Adrenal gland (tissue), 12 donors: ENCODE data around the gene EYS. TPM values are rescaled to one million over a fixed set of nuclear protein-coding genes. Genes with fewer than 3 reads are reported as not detected.

ENCODE experiments used
- DNase-seq, 7 donors: peaks; one replicate each; pipeline ENCODE4 v3.0.0-alpha.2; 2019 to 2020
- H3K27ac ChIP-seq, 5 donors: fragments of 200-600 bp; sonication (generic) in 4 of 5; 1 replicate in 3 of 5; 2 replicates in 2 of 5; pipeline versions ENCODE4 v1.5.1 to v1.8.0; 2016 to 2020; ENCODE audit warnings: mild to moderate bottlenecking in 1 of 5
- H3K27me3 ChIP-seq: fragments of 200-600 bp; 2 replicates; pipeline ENCODE4 v1.8.0; 2021
- H3K36me3 ChIP-seq, 2 donors: fragments of 200-600 bp; replicated peaks in 1 of 2; 1 replicate in 1 of 2; 2 replicates in 1 of 2; pipeline versions ENCODE4 v1.5.1 to v1.8.0; 2018 to 2022
- H3K4me1 ChIP-seq, 2 donors: fragments of 200-600 bp; replicated peaks in 1 of 2; 1 replicate in 1 of 2; 2 replicates in 1 of 2; pipeline versions ENCODE4 v1.5.1 to v1.8.0; 2018 to 2021
- H3K4me3 ChIP-seq, 4 donors: fragments of 200-600 bp; sonication (generic) in 3 of 4; one replicate each; pipeline ENCODE4 v1.5.1; 2016 to 2018
- H3K9me3 ChIP-seq, 3 donors: fragments of 200-600 bp; sonication (generic) in 1 of 3; replicated peaks in 1 of 3; 1 replicate in 2 of 3; 2 replicates in 1 of 3; pipeline versions ENCODE4 v1.5.1 to v1.8.0; 2016 to 2021
- POLR2A ChIP-seq, 2 donors: fragments of 450-650 bp; IDR thresholded peaks; one replicate each; pipeline ENCODE4 v1.6.1; 2017; ENCODE audit warnings: antibody characterized with exemption in 2 of 2, mild to moderate bottlenecking in 2 of 2, moderate library complexity in 1 of 2
- WGBS, 4 donors: extraction: QIAGEN DNeasy Blood & Tissue Kit in 2 of 4; methylation state at CpG; one replicate each; pipeline versions ENCODE4 v1.1.5 to v1.1.7; 2013 to 2017; 5-methylcytosine and 5-hydroxymethylcytosine counted together
- intact Hi-C, 2 donors: fragments of 100-400 bp; cut with DNase I; formaldehyde crosslinking; loops; one replicate each; pipeline versions ENCODE4 v1.14.1 to v1.15.0; 2022 to 2023
- polyA plus RNA-seq, 3 donors: library from polyadenylated mRNA; stranded (reverse); fragments of 200-250 nt in 2 of 3; fragments of 350-450 nt in 1 of 3; fragmentation: Illumina TruSeq in 1 of 3; extraction: RNeasy Lipid Tissue Mini Kit (QIAGEN cat#74804) in 1 of 3; gene quantifications; one replicate each; pipeline ENCODE4 v1.2.3, GENCODE V29; 2013 to 2014
- total RNA-seq, 9 donors: library from RNA; depleted of rRNA in 4 of 9; stranded (reverse); fragments of >200 nt in 4 of 9; fragments of 120-200 nt in 1 of 9; fragmentation: NEBNext Ultra II Directional in 1 of 9; extraction: Animal tissue kit (Norgen Biotek cat#: 25700) in 1 of 9; gene quantifications; one replicate each; pipeline versions ENCODE4 v1.1.0 to v1.2.4, GENCODE V29; 2013 to 2023
- TF ChIP-seq, protein P1 (sequence below), 6 experiments: fragments of 450-650 bp in 4 of 6; fragments of 200-600 bp in 2 of 6; sonication (generic) in 1 of 6; IDR thresholded peaks; 1 replicate in 5 of 6; 2 replicates in 1 of 6; pipeline versions ENCODE4 v1.5.1 to v1.8.0; 2016 to 2021; ENCODE audit warnings: antibody characterized with exemption in 6 of 6, mild to moderate bottlenecking in 2 of 6, moderate library complexity in 1 of 6
- donor health status: healthy with polysubstance abuse.
- donor health status: Bipolar disorder and iron deficiency.
- donor health status: DM: yes; HTN: yes; CAD: no.
- donor health status: DM: no; HTN: no; CAD: no.
- donor health status: DM: no; HTN: no; CAD: no.
- donor health status: DM: yes; HTN: yes; CAD: no.

EYS gene
- total and polyA plus RNA-seq, 12 donors: 0.03 to 3.1 (median 0.18) TPM; not detected in 7

- Histone ChIP-seq H3K4me1 (no peaks in the 10 kb centered on the region), H3K27ac (no peak overlapping the region), H3K4me3 (no peak overlapping the region), H3K27me3 (no peaks in the 10 kb centered on the region), H3K9me3 (no peaks in the 10 kb centered on the region), H3K36me3 (no peaks in the 10 kb centered on the region)
- no peak for DNase-seq
- TF ChIP-seq POLR2A (IDR thresholded peaks at IDR 0.05): no peak
- TF ChIP-seq, protein P1, sequence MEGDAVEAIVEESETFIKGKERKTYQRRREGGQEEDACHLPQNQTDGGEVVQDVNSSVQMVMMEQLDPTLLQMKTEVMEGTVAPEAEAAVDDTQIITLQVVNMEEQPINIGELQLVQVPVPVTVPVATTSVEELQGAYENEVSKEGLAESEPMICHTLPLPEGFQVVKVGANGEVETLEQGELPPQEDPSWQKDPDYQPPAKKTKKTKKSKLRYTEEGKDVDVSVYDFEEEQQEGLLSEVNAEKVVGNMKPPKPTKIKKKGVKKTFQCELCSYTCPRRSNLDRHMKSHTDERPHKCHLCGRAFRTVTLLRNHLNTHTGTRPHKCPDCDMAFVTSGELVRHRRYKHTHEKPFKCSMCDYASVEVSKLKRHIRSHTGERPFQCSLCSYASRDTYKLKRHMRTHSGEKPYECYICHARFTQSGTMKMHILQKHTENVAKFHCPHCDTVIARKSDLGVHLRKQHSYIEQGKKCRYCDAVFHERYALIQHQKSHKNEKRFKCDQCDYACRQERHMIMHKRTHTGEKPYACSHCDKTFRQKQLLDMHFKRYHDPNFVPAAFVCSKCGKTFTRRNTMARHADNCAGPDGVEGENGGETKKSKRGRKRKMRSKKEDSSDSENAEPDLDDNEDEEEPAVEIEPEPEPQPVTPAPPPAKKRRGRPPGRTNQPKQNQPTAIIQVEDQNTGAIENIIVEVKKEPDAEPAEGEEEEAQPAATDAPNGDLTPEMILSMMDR (IDR thresholded peaks at IDR 0.05): no peak
- WGBS, 4 donors: 44 to 50% (median 47%) methylated on average over 2 of the region's 2 CpGs
- intact Hi-C loops: no loop called here
Observed at GRCh38 chr6:64703922-64704321, 1003.1 kb downstream of the EYS start.

- intact Hi-C loops: no loop called here
- no peak for DNase-seq
- H3K4me1 ChIP-seq: no peaks in the 10 kb centered on the region
- H3K9me3 ChIP-seq: peaks cover 0 to 4% (median 0%) of the 10 kb centered on the region in 3 donors
- no peak overlapping the region for H3K4me3 ChIP-seq
- 87 to 100% (median 94%) methylated on average over 1 of the region's 1 CpG for WGBS, 4 donors
- no peak for TF ChIP-seq POLR2A (IDR thresholded peaks at IDR 0.05)
- TF ChIP-seq, protein P1 (IDR thresholded peaks at IDR 0.05): no peak
- H3K27ac ChIP-seq: no peak overlapping the region
- H3K27me3 ChIP-seq: no peaks in the 10 kb centered on the region
- no peaks in the 10 kb centered on the region for H3K36me3 ChIP-seq
Observed at GRCh38 chr6:64696053-64696452, 1011.0 kb downstream of the EYS start.

GRCh38 chr6:64694356-64694755, 1012.7 kb downstream of the EYS start:
- Histone ChIP-seq H3K4me3 (no peak overlapping the region), H3K36me3 (no peaks in the 10 kb centered on the region), H3K9me3 (peaks cover 0 to 4% (median 0%) of the 10 kb centered on the region in 3 donors), H3K27ac (no peak overlapping the region), H3K27me3 (no peaks in the 10 kb centered on the region), H3K4me1 (no peaks in the 10 kb centered on the region)
- intact Hi-C loops: no loop called here
- TF ChIP-seq POLR2A (IDR thresholded peaks at IDR 0.05): no peak
- TF ChIP-seq, protein P1 (IDR thresholded peaks at IDR 0.05): no peak
- WGBS, 4 donors: 72 to 87% (median 81%) methylated on average over 3 of the region's 3 CpGs
- no peak for DNase-seq

DNA sequence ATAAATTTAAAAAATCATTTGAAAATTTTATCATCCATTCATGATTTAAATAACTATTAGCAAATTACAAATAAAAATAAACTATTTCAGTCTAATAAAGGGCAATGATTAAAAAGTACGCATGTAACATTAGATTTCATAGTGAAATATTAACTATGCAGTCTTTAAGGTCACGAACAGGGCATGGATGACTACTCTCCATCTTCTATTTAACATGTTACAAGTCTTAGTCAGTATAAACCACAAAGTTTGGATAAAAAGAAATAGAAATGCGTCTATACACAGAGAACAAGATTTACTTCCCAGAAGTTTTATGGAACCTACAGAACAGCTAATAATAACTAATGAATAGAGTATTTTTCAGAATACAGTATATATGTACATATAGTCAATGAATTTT, 1016.0 kb downstream of the EYS start:
- Histone ChIP-seq H3K4me3 (no peak overlapping the region), H3K9me3 (peaks cover 0 to 3% (median 0%) of the 10 kb centered on the region in 3 donors), H3K27me3 (no peaks in the 10 kb centered on the region), H3K4me1 (no peaks in the 10 kb centered on the region), H3K27ac (no peak overlapping the region), H3K36me3 (no peaks in the 10 kb centered on the region)
- intact Hi-C loops: no loop called here
- TF ChIP-seq, protein P1 (IDR thresholded peaks at IDR 0.05): no peak
- TF ChIP-seq POLR2A (IDR thresholded peaks at IDR 0.05): no peak
- WGBS, 4 donors: 76 to 83% (median 78%) methylated on average over 3 of the region's 3 CpGs
- DNase-seq: no peak
